GM18519 (cell line): ENCODE measurements around the gene CD99.
"Not testable (repeated sequence)": the region's sequence is repeated elsewhere in the genome, so short reads cannot be mapped to it uniquely, and the experiment has no call there.

Experiments
- ATAC-seq: cut with Tn5 transposase; IDR thresholded peaks from one replicate; pipeline ENCODE4 v1.9.1; 2021; ENCODE audit warnings: mild to moderate bottlenecking, moderate library complexity; ENCODE audit not compliant: unreplicated experiment, low FRiP score

CD99 gene

DNA sequence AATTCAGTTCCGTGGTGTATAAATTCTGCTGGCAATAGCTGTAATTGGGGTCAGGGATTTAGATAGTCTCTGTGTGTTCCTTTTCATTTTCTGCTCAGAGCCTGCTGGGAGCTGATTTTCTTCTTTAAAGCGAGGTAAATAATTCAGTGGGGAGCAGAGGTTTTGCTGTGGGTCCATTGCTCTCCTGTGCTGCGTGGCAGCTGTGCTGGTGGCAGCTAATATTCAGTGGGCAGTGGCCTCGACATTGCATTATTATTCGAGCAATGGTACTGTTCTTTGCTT lies 74.4 kb downstream of the CD99 start:
- ATAC-seq = no peak

DNA sequence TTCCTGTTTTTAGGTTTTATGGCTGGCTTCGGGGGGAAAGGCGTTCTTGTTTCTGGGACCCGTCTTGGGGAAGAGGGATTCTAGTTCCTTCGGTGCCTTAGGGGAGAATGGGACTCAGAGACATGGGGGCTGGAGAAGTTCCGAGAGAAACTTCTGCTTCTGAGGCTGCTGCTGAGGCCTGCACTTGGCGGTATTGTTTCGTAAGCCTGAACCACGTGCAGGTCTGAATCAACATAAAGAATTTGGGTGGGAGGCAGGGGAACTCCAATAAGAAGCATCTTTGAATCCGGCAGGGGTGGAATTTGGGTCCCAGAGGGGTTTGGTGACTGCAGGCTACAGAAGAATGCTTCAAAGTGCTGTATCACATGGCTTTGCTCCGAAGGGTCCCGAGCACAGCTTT lies 75.8 kb downstream of the CD99 start:
- ATAC-seq = no peak

DNA sequence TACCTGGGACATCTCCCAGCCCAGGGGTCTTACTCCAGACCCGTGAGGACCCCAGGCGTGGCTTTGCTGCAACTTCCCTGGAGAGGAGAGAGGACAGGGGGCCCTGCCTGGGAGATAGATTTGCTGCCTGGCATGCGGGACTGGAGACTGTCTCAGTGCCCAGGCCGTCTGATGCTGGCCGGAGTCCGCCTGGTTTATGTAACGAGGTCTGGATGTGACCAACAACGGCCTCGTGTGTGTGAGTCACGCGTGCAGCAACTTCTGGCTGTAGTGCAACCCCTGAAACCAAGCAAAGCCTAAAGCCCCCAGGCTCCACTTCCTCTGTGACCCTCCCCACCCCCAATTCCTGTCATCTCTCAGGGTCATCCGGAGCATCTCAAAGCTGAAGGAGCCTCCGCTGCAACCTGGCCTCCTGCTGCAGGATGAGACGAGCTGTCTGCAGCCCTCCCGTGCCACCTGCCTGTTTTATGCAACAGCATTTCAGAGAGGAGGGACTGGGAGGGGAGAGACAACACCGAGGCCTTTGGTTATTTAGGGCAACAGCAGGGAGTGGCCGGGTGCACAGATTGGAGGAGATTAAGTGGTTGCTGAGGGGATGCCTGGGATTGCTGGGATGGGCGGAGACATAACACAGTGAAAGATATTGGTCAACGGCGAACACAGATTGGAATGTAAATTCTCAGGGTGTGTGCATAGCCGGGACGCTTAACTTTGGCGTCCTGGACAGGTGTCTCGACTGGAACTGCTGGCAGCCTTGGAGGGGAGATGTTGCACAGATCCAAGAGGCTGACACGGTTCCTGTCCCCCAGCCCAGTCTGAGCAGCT lies 76.7 kb downstream of the CD99 start:
- no peak for ATAC-seq

DNA sequence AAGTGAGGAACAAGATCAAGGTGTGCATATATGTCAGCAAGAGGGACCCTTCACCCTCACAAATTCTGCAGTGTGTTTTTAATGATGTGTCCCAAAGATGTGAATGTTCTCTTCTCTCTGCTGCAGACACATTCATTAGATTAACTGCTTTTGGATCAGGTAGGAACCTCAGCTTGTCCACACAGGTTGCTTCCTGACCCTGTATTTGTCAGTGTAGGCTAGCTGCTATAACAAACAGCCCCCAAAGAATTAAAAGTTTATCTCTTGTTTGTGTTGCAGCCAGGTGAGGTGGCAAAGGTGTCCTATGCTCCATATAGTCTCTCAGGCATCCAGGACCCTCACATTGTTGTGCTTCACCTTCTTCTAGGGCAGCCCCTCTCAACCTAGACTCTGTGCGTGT lies 78.5 kb downstream of the CD99 start:
- no peak for ATAC-seq

DNA sequence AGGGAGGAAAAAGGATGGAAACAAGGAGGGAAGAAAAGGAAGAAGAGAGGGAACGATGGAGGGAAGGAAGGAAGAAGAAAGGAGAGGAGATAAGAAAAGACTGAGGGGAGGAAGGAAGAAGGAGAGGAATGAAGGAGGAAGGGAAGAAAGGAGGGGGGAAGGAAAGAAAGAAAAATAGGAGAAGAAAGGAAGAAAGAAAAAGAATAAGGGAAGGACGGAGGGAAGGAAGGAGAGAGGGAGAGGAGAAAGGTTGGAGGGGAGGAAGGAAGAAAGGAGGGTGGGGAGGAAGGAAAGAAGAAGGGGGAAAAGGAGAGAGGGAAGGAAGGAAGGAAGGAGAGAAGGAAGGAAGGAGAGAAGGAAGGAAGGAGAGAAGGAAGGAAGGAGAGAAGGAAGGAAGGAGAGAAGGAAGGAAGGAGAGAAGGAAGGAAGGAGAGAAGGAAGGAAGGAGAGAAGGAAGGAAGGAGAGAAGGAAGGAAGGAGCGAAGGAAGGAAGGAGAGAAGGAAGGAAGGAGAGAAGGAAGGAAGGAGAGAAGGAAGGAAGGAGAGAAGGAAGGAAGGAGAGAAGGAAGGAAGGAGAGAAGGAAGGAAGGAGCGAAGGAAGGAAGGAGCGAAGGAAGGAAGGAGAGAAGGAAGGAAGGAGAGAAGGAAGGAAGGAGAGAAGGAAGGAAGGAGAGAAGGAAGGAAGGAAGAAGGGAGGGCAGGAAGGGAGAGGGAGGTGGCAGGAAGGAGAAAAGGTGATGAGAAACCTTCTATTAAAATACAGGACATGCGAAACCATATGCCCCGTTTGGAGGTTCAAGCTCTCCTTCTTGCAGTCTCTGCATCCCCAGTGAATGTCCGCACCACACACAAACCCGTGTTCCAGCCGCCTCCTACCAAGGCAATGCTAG lies 82.3 kb downstream of the CD99 start:
- ATAC-seq = not testable (repeated sequence)

DNA sequence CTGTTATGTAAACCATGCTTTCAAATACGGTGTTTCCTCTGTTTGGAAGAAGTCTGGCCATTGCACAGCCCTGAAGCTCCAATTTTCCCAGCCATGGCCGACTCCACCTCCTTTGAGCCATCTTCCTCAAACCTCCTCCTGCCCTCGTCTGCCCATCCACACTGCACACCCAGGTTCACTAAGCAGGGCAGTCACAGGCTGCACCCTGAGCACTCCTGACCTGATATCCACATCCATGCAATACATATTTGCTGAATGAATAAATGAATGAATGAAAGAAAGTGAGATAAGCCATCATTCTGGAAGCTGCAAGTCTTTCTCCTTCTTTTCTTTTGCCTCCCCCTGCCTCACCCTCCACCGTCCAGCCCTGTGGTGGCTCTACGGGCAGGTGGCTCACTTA lies 83.0 kb downstream of the CD99 start:
- no peak for ATAC-seq

DNA sequence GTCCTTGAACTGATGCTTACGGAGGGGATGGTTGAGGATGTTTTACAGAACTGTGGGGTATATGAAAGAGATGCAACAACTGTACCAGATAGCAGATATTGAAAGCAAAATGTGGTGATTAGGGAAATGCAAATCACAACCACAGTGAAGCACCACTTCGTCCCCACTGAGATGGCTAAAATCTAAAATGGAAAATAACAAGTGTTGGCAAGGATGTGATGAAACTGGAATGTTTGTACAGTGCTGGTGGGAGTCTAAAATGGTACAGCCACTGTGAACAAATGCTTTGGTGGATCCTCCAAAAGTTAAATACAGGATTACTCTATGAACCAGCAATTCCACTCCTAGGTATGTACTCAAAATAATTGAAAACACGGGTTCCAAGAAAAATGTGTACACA lies 83.7 kb downstream of the CD99 start:
- no peak for ATAC-seq

DNA sequence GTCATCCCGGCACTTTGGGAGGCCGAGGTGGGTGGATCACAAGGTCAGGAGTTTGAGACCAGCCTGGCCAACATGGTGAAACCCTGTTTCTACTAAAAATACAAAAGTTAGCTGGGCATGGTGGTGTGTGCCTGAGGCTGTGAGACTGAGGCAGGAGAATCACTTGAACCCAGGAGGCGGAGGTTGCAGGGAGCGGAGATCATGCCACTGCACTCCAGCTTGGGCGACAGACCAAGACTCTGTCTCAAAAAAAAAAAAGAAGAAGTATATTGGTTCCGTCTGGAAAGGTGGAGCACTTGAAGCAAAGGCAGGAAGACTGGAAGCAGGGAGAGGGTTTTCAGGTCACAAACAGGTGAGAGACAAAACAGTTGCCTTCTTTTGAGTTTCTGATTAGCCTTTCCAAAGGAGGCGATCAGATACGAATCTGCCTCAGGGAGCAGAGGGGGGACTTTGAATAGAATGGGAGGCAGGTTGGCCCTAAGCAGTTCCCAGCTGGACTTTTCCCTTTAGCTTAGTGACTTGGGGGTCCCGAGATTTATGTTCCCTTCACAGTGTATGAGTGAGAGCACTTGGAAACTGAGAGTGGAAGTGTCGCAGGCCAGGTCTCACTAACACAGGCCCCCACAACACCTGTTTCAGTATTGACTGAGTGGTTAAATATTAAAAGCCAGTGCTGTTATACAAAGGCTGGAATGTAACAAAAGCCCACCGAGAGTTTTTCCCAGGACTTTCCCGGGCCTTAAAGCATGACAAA lies 89.6 kb downstream of the CD99 start:
- not testable (repeated sequence) for ATAC-seq

DNA sequence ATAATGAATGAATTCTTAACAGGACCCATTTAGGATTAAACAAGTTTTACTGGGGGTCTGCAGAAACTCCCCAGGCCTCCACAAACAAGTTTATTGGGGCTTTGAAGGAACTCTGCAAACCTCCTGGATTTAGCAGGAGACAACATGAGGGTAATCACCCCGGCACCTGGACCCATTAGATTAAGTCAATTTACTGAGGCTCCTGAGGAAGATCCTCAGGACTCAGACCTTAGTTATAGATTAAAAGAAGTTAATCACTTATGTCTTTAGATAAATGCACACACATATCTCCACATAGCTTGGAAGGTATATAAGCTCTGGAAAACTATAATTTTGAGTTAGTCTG lies 90.1 kb downstream of the CD99 start:
- ATAC-seq = no peak

DNA sequence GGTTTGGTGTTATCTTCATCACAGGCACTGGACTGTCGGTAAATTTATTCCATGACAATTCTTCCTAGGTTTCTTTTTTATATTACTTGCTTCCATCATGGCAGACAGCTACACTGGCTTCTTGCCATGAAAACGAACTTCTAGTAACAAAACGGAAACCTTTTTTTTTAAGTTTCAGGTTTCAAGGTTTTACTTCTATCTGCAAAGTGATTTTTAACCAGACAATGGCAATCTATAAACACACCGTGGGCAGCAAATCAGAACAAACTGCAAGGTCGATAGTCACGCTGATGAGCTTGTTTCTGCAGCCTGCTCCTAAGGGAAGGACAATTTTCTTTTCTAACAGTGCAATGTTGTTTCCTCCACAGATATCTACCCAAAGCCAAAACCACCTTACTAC lies 90.6 kb downstream of the CD99 start:
- no peak for ATAC-seq

DNA sequence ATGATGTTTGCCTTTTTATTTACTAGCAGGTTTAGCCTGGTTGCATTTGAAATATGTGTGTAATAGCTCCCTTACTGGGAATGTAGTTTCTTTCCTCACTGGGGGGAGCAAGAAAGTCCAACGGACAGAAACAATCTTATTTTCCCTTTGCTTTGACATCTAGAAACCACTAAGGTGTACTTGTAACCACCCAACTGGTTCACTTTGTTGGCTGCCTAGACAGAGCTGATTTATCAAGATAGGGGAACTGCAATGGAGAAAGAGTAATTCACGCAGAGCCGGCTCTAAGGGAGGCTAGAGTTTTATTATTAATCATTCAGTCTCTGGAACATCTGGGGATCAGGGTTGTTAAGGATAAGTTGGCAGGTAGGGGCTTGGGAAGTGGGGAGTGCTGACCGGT lies 91.1 kb downstream of the CD99 start:
- ATAC-seq = no peak

DNA sequence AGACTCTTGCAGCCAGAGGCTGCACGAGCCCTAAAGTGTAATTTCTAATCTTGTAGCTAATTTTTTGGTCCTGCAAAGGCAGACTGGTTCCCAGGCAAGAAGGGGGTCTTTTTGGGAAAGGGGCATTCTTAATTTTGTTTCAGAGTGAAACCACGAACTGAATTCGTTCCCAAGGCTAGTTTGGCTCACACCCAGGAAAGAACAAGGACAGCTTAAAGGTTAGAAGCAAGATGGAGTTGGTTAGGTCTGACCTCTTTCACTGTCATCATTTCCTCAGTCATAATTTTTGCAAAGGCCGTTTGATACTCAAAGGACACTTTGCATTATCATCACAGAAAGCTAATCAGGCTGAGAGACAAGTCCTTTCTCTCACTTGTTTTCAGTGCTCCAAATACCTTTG lies 91.7 kb downstream of the CD99 start:
- no peak for ATAC-seq

DNA sequence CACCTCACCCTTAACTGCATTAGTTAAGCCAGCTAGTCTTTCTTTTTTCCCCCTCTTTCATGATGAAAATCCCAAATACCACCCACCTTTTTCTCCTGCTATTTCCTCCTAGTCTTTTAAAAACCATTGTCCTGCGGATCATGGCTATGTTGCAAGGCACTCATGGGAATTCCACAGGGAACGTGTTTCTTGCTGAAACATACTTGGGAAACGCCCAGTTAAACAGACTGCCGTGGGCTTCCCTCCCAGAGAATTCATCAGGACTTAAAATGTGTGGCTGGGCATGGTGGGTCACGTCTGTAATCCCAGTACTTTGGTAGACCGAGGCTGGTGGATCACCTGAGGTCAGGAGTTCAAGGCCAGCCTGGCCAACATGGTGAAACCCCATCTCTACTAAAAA lies 92.9 kb downstream of the CD99 start:
- no peak for ATAC-seq

DNA sequence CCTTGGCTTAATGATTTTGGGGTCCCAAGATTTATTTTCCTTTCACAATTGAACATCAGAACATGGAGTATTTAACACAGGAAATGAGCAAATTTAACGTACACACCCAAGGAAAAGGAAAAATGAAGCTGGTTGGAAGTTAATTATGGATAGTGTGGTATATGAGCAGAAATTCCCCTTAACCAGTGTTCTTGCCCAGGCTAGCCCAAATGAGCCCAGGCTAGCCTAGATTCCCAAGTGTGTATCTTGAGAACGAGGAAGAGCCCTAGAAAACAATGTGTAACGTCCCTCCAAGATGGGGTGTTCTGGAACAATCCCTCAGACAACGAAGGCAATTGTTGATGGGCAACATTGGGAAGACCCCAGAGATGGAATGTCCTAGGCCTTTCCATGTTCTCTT lies 94.4 kb downstream of the CD99 start:
- no peak for ATAC-seq

DNA sequence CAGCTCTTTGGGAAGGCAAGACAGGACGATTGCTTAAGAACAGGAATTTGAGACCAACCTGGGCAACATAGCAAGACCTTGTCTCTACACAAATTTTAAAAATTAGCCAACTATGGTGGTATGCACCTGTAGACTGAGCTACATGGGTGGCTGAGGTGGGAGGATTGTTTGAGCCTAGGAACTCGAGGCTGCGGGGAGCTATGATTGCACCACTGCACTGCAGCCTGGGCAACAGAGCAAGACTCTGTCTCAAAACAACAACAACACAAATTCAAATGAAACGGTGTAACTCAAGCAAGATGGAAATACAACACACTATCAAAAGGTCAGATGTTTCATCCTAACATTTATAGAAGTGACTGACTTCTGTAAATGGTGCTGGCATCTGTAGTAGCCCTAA lies 97.9 kb downstream of the CD99 start:
- no peak for ATAC-seq

DNA sequence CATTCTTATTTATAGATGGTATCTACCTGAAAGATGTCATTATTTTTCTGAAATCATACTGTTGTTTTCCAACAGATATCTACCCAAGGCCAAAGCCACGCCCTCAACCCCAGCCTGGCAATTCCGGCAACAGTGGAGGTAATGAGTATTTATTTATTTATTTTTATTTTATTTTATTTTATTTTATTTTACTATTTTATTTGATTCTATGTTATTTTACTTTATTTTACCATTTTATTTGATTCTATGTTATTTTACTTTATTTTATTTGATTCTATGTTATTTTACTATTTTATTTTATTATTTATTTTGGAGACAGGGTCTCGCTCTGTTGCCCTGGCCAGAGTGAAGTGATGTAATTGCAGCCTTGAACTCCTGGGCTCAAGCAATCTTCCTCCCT lies 98.5 kb downstream of the CD99 start:
- ATAC-seq = no peak
